CD4-positive, alpha-beta T cell treated with Interferon gamma for 1 hour (primary cell): ENCODE data around the gene GALNT18.

Experiments
- DNase-seq: peaks from one replicate; pipeline ENCODE4 v3.0.0-alpha.2; 2020

Gene GALNT18

DNA sequence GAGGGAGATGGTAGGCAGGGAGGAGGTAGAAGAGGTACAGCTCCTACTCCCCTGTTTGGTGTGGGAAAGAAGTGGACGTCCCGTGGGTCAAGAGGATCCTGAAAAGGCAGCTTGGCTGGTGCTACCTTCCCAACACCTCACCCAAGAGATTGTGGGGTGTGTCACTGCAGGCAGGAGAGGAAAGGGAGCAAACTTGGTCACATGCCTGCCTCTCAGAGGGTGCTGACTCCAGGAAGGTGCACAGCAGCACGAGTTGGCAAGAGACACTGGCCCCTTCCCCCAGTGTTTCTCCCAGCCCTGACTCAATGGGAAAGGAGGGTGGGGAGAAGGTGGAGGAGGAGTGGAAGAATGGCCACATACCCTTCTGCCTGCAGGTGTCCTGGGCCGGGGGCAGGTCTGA, 368.3 kb downstream of the GALNT18 start:
- DNase-seq: no peak

DNA sequence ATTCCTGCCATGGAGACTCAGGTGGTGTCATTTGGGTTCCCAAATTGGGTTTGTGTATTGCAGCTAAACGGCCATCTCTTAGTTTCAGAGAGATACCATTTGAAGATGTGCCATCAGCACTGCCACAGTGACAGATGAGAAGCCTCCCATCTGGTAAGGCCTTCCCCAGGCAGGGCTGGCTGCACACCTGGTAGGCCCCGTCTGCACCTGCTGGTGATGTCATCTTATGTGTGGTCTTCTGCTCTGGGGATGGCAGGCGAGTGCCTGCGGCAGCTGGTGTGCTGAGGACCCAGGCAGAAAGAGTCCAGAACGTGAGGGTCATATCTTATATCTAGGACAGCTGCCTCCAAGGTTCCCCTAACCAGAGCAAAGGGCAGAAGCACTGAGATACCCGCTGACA, 369.4 kb downstream of the GALNT18 start:
- no peak for DNase-seq

DNA sequence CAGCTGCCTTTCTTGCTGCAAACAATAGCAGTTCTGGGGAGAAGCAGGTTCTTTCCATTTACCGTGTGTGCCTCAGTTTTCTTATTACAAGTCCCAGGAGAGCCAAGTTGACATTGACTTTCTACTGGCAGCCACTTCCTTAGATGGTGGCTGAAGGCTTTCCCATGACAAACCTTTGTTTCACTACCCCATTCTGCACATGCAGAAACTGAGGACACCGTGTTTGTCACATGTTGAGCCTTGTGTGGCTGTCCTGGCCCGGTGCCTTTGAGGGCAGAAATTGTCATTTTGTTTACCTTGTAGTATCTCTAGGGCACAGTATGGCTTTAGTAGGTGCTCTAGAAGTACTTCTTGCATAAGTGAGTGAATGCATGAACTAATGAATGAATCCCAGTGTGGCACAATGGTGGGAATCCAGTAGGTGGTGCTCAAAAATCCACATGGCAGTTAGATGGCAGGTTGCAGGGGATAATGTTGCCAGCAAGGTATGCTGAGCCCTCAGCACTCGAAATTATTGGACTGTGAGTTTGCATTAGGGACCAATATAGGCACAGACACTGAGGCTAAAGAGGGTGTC, 370.3 kb downstream of the GALNT18 start:
- no peak for DNase-seq

DNA sequence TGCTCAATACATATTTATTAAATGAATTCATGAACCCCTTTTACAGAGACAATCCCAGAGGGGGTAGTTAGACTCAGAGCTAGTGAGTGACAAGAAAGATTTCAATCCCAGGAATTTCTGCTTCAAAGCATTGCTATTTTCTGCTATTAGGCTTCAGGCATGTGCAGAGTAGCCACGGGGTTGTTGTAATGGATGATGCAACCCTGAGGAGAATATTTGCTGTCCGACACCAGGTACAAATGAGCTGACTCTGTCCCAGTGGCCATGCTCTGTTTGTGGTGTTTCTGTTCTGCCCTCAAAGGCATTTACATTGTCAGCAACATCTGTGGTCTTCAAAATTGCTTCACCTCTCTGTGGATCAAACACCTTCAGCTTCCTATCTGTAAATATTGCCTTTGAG, 371.3 kb downstream of the GALNT18 start:
- no peak for DNase-seq

- no peak for DNase-seq
Observed at GRCh38 chr11:11247576-11247975, 374.2 kb downstream of the GALNT18 start.

GRCh38 chr11:11247086-11247485, 374.7 kb downstream of the GALNT18 start:
- no peak for DNase-seq

DNA sequence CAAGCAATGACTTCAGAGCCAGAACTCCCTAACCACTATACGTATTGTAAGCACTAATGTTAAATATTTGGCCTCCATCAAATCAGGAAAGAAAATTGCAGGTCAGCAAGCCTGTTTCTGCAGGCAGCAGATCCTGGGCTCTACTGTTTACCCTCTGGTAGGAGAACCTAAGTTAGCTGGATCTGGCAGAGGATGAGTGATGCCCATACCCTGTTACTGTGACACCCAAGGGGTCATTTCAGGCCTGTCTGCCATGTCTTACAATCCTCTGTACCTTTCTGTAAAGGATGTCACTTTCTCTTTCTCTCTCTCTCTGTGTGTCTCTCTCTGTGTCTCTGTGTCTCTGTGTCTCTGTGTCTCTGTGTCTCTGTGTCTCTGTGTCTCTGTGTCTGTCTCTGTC, 375.6 kb downstream of the GALNT18 start:
- no peak for DNase-seq

GRCh38 chr11:11245453-11245852, 376.4 kb downstream of the GALNT18 start:
- no peak for DNase-seq

GRCh38 chr11:11244470-11245080, 377.2 kb downstream of the GALNT18 start:
- no peak for DNase-seq

GRCh38 chr11:11243590-11244469, 378.0 kb downstream of the GALNT18 start:
- DNase-seq: peak; percentile 25

- no peak for DNase-seq
Observed at GRCh38 chr11:11243209-11243589, 378.6 kb downstream of the GALNT18 start.

DNA sequence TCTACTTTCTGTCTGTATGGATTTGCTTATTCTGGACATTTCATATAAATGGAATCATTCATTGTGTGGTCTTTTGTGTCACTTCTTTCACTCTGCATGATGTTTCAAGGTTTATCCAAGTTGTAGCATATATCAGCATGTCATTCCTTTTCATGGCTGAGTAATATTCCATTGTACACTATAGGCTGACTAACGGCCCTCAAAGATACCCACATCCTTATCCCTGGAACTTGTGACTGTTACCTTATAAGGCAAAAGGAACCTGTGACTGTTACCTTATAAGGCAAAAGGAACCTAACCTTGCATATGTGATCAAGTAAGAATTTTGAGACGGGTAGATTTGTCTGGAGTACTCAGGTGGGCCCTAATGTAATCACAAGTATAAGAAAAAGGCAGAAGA, 380.5 kb downstream of the GALNT18 start:
- no peak for DNase-seq

DNA sequence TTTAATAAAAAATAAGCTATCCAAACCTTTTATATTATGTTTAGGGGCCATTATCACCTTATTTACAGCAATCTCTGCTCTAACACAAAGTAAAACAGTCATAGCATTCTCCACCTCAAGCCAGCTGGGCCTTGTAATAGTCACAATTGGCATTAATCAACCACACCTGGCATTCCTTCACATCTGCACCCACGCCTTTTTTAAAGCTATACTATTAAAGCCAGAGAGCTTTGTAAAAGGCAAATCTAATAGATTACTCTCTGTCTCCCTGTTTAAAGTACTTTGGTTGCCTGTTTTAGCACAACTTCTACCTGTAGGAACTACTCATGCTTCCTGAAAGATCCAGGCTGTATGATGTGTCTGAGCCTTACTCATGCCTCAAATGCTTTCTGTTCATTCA, 381.8 kb downstream of the GALNT18 start:
- no peak for DNase-seq

GRCh38 chr11:11237070-11237832, 384.6 kb downstream of the GALNT18 start:
- no peak for DNase-seq

- DNase-seq: no peak
Observed at GRCh38 chr11:11236498-11237059, 385.2 kb downstream of the GALNT18 start.

GRCh38 chr11:11231763-11232162, 390.0 kb downstream of the GALNT18 start:
- no peak for DNase-seq

- DNase-seq: no peak
Observed at GRCh38 chr11:11230802-11231562, 390.8 kb downstream of the GALNT18 start.

- no peak for DNase-seq
Observed at GRCh38 chr11:11230087-11230486, 391.7 kb downstream of the GALNT18 start.

GRCh38 chr11:11229647-11230046, 392.2 kb downstream of the GALNT18 start:
- no peak for DNase-seq

DNA sequence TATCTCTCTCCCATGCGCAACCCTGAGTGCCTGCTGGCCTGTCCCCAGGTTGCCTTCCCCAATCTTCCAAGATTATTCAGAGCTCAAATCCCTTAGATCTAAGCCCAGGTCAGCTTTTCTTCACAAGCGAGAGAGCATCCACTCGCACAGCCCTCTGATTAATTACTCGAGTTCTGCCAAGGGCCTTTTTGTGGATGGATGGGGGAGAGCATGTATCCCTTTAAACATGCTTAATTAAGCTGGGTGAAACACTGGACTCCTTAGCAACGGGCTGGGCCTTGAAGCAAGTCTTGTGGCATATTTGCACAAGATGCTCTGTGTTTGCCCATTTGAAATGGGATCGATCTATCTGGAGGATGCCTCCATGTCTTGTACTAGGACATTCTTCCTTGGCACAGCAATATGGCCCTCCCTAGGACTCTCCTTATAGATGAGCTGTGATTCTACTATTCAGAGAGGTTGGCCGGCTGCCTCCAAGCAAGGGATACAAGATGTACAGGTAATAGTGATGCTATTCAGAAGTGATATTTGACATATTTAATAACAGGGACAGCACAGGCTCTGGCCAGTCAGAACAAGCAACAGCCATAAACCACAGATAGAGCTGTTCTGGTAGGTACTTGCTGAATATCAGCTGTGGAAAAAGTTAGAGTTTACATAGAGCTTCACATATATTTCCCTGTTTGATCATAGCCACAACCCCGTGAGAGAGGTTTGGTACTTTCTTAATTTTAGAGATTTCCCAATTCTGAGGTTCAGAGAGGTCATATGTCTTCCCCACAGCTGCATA, 394.3 kb downstream of the GALNT18 start:
- DNase-seq: no peak
